Activated effector memory CD4-positive, alpha-beta T cell treated with Interleukin-2 at 50 U/mL for 16 hours (primary cell): ENCODE data around the gene C16orf54.
"Not testable (repeated sequence)": the region's sequence is repeated elsewhere in the genome, so short reads cannot be mapped to it uniquely, and the experiment has no call there.

ENCODE experiments used
- DNase-seq: peaks from one replicate; pipeline ENCODE4 v3.0.0-alpha.2; 2020

Gene C16orf54

DNA sequence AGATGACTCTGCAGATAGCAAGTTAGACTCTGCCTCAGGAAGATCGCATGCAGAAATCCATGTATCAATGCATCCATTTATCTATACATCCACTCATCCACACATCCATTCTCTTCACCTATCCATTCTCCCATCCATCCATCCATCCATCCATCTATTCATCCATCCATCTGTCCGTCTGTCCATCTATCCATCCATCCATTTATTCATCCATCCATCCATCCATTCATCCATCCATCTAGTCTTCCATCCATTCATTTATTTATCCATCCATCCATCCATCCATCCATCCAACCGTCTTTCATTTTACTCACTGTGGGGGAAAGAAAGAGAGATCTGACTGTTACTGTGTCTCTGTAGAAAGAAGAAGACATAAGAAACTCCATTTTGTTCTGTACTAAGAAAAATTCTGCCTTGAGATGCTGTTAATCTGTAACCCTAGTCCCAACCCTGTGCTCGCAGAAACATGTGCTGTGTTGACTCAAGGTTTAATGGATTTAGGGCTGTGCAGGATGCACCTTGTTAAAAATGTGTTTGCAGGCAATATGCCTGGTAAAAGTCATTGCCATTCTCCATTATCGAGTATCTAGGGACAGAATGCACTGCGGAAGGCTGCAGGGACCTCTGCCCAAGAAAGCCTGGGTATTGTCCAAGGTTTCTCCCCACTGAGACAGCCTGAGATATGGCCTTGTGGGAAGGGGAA, 5.7 kb downstream of the C16orf54 start:
- not testable (repeated sequence) for DNase-seq

DNA sequence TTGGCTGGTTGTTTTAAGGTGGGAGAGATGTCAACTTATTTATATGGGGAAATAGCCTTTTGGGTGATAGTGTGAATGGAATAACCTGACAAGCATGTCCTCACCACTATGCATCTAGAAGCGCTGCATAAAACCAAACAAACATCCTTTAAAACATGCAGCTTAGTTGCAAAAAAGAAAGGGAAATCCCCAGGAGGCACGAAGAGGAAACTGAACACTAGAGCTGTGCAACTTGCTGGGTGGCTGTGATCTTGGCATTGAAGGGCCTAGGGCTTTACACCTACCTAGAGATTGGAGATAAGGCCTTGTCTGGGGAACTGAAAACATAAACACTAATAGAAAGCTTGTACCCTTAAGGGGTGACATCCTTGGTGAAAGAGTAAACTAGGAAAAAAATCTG, 7.3 kb downstream of the C16orf54 start:
- DNase-seq, result peak; percentile 32

DNA sequence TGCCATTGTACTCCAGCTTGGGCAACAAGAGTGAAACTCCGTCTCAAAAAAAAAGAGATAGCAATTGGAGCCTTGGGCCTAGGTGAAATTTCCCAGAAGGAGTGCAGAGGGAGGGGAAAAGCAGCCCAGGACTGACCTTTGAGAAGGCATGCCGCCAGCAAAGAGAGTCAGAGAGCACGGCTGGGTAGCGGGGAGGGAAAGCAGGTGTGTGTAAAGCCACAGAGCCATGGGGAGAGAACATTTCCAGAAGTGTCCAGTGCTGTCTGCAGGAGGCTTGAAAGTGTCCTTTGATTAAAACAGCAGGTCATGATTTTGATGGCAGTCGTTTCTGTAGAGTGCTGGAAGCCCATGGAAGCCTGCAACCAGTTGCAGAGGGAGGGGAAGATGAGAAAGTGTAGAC, 8.1 kb downstream of the C16orf54 start:
- no peak for DNase-seq

DNA sequence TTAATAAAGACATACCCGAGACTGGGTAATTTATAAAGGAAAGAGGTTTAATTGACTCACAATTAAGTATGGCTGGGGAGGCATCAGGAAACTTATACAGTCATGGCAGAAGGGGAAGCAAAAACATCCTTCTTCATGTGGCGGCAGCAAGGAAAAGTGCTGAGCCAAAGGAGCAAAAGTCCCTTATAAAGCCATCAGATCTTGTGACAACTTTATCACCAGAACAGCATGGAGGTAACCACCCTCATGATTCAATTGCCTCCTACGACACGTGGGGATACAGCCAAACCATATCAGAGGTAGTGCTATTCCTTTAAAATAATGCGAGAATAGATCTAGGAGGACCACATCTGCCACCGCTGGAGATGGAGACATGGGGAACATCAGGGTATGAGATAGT, 9.0 kb downstream of the C16orf54 start:
- no peak for DNase-seq

DNA sequence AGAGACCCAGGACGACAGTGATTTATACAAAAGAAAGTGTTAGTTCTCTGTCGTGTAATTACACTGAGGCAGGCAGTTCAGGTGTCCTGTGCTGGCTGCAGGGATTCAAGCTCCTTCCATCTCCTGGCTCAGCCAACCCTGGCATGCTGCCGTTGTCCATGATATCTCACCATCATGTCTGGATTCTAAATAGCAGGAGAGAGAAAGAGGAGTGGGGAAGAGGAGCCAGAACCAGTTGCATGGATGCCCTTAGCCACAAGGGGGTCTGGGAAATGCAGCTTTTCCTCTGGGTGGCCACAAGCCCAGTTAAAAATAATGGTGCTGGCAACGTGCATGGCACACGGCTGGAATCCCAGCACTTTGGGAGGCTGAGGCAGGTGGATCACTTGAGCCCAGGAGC, 9.7 kb downstream of the C16orf54 start:
- DNase-seq, result no peak

DNA sequence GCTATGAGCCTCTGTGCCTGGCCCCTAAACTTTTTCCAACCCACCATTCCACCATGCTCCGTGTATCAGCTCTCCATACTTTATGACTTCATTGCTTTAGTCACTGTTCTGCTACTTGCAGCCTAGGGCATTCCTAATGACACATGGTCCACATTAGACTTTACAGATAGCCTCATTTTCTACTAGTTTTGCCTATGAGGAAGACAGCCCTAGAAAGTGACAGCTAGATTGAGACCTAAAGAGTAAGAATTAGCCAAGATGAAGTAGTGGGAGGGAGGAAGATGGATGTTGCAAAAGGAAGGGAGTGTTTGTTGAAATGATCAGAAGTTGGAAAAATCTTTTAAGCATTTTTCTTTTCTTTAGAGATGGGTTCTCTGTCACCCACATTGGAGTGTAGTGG, 11.0 kb downstream of the C16orf54 start:
- no peak for DNase-seq

DNA sequence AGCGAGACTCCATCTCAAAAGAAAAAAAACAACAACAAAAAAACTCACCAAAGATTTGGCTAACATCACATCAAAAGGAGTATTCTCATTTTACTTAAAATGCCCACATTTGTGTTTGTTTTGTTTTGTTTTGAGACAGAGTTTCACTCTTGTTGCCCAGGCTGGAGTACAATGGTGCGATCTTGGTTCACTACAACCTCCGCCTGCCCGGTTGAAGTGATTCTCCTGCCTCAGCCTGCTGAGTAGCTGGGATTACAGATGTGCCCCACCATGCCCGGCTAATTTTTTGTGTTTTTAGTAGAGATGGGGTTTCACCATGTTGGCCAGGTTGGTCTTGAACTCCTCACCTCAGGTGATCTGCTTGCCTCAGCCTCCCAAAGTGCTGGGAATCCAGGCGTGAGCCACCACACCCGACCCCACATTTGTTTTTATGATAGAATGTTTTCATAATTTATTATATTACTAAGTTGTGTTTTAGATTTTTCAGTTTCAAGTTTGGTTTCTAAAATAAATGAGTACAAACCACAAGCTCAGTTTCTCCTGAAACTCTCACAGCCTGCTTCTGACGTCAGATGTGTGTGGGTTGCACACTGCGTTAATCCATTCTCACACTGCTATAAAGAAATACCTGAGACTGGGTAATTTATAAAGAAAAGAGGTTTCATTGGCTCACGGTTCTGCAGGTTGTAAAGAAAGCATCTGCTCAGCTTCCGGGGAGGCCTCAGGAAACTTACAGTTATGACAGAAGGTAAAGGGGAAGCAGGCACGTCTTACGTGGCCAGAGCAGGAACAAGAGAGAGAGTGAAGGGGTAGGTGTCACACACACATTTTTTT, 13.8 kb downstream of the C16orf54 start:
- DNase-seq, result not testable (repeated sequence)

DNA sequence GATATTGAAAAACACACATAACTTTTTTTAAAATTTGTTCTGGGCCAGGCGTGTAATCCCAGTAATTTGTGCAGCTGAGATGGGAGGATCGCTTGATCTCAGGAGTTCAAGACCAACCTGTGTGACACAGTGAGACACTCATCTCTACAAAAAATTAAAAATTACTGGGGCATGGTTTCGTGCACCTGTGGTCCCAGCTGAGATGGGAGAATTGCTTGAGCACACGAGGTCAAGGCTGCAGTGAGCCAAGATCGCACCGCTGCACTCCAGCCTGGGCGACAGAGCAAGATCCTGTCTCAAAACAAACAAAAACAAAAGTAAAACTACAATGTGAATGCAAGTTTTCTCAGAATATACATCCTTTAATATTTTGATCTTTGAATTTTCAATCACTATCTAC, 15.1 kb downstream of the C16orf54 start:
- DNase-seq, result no peak

DNA sequence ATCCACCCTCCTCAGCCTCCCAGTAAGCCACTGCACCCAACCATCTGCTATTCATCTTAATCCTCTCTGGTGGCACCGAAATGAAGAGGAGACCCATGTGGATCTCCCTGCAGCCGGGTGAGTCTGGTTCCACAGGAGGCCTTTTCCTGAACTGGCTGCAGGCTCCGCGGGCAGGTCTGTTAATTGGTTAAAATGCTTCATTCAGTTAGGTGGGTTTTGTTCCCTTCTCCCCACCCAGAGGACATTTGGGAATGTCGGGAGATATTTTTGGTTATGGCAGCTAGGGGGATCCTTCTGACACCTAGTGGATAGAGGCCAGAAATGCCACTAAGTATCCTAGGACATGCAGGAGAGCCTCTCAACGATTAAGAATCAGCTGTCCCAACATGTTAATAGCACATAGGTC, 16.7 kb downstream of the C16orf54 start:
- no peak for DNase-seq

DNA sequence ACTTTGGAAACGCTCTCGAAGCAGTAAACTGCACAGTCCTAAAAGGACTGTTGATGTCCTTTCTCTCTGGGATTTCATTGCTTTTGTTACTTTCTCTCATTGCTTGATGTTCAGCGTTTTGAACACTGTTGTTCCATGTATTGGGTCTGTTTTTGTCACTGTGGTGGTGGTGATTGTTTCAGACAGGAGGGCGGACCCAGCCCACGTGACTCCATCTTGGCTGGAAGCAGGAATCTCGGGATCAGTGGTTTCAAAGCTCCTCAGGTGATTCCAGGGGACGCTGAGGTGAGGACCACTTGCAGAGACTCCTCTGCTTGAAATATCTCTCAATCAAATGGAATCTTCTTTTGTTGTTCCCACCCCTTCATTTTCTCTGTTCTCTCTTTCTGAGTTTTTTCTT, 18.3 kb downstream of the C16orf54 start:
- DNase-seq, result no peak

DNA sequence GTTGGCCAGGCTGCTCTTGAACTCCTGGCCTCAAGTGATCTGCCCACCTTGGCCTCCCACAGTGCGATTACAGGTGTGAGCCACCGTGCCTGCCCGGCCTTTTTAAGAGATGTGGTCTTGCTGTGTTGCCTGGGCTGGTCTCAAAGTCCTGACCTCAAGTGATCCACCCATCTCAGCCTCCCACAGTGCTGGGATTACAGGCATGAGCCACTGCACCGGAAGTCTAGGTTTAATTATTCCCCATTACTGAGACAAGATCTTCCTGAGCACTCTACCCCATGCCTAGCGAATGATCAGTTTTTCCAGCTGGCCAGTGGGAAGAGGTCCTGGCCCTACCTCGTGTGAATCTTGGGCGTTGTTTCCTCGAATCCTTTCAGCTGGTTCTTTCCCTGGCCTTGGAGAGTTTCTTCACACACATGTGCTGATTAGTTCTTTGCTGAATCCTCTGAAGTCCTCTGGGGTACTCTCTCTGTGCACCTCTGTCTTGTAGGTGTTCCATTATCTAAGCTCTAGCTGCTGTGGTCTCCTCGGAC, 18.9 kb downstream of the C16orf54 start:
- DNase-seq, result no peak

DNA sequence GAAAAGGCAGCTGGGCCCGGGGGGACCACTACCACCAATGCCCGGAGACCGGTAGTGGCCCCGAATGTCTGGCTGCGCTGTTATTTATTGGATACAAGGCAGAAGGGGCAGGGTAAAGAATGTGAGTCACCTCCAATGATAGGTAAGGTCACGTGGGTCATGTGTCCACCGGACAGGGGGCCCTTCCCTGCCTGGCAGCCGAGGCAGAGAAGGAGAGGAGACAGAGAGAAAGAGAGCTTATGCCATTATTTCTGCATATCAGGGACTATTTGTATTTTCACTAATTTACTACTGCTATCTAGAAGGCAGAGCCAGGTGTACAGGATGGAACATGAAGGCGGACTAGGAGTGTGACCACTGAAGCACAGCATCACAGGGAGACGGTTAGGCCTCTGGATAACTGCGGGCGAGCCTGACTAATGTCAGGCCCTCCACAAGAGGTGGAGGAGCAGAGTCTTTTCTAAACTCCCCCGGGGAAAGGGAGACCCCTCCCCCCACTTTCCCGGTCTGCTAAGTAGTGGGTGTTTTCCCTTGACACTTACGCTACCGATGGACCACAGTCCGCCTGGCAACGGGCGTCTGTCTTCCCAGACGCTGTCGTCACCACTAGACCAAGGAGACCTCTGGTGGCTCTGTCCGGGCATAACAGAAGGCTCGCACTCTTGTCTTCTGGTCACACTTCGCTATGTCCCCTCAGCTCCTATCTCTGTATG, 24.5 kb downstream of the C16orf54 start:
- not testable (repeated sequence) for DNase-seq

DNA sequence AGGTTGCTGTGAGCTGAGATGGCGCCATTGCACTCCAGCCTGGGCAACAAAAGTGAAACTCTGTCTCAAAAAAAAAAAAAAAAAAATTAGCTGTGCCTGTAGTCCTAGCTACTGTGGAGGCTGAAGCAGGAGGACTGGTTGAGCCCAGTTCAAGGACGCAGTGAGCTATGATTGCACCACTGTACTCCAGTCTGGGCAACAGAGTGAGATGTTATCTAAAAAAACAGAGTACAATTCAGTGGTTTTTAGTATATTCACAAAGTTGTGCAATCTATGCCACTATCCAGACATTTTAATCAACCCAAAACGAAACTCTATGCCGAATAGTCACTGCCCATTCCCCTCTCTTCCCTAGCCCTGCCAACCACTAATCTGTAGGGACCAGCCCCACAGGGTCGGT, 25.1 kb downstream of the C16orf54 start:
- DNase-seq, result no peak

DNA sequence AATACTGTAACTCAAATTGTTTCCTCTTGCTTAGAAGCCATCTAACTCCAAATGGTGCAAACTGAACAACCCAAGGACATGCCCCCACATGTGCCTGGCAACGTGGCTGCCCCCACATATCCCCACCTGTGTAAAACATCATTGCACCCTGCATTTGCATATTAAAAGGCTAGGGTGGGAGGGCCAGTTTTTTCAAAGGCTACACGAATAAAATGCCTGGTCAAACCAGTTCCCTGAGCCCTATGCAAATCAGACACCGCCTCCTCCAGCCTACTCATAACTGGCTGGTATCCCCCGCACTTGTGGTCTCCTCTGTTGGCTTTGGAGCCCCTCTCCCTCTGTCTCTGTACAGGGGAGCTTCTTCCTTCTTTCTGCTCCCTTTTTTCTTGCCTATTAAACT, 26.7 kb downstream of the C16orf54 start:
- DNase-seq, result no peak

DNA sequence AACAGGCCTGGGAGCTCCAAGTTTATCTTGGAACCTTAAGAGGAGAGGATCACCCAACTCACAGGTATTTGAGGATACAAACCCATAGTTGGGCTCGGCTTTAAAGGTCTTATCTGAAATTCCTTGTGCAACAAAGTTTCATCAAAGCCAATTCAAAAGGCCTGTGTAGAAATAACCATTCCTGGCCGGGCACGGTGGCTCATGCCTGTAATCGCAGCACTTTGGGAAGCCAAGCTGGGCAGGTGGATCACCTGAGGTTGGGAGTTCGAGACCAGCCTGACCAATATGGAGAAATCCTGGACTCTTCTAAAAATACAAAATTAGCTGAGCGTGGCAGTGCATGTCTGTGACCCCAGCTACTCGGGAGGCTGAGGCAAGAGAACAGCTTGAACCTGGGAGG, 28.7 kb downstream of the C16orf54 start:
- no peak for DNase-seq

DNA sequence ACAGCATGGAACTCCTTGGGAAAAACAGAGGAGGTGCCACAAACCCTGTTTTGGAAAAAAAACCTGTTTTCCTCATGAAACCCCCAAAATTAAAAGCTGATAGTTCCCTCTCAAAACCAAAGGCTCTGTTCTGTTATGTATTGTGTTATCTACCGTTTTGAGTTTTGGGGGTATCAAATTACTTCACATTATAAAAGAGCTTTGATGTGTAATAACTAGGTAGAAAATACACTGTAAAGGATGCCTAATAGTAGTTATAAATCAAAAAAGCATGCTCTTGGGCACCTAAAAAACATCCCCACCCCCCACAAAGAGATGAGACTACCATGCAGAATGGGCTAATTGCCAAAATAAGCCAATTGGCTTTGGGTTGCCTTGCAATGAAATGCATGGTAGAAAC, 30.8 kb downstream of the C16orf54 start:
- DNase-seq, result no peak

DNA sequence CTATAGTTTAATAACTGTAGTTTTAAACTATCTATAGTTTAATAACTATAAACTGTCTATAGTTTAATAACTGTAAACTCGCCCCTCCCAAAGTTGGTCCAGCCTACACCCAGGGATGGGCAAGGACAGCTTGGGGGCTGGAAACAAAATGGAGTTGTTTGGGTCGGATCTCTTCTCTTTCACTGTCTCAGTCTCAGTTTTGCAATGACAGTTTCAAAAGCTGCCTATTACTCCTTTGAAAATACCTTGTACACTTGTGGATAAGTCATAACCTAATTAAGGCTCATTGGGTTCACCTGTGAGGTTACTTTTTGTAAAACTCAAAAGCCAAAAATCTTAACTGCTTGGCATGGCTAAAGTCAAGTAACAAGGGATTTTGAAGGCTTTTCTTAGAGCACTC, 31.4 kb downstream of the C16orf54 start:
- DNase-seq, result no peak

DNA sequence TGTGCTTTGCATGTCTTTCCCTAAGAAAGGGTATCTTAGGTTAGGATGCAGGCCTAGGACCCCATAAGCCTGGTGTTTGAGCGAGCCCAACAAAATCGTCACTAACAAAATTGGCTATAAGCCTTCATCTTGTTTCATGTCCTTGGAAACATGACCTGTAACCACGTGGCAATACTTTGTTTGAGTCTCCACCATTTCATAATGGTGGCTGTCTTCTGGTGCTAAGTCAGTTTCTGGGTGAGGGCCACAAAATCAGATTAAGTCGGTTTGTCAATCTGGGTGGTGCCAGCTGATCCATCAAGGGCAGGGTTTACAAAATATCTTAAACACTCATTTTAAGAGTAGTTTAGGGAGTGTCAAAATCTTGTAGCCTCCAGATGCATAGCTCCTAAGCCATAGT, 33.0 kb downstream of the C16orf54 start:
- no peak for DNase-seq

DNA sequence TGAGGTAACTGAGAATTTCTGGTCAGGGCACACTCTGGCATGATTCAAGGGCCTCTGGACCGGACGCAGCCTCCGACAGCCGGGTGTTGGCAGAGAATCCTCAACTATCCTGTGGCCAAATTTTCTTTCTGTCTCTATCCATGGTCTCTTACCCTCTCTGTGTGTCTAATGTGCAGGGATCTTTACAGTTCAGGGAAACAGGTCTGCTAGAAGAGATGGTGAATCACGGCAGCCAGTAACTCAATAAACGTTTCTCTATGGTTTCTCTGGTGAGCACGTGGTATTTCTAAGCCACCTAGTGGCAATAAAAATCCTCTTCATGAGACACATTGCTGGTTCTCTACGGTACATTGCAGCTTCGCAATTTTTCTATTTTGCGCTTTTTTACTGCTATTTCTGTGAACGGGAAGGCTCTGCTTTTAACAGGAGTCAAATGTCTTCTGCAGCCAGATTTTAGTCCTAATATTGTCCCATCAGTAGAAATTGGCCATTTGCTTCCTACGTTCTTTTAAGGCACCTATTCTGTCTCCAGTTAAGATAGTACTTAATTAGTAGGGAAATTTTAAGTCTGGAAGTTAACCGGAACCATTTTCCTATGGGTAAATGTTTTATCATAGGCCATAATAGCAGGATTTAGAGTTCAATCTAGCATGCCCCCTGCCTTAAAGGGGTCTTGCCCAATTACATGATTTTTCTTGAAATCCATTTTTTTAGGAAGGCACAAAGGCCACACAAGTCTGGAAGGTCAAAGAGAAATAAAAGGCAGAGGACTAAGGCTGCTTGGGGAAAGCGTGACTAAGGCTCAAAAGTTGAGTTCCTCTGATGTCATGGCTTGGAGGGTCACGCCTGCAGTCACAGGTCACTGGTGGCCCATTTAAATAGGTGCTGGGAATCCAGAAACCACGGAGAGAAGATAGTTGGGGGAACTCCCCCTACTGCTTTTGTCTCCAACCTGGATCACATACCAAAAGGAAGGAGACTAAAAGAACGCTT, 35.3 kb downstream of the C16orf54 start:
- no peak for DNase-seq

DNA sequence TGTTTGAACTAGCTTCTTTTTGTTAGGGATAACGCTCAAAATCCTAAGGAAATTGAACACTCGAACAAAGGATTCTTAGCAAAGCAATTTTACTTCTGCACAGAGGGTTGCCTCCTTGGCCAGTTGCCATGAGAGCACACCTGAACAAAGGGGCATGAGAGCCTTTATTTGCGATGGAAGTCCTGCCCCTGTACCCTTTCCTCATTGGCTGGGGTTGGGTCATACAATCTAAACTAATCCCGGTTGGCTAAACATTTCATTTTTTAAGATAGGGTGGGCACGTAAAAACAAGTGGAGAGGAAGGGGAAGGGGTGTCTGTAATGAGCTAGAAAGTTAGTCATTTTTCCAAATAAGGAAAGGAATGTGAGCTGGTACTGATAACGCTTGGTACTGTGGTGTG, 36.1 kb downstream of the C16orf54 start:
- DNase-seq, result not testable (repeated sequence)

DNA sequence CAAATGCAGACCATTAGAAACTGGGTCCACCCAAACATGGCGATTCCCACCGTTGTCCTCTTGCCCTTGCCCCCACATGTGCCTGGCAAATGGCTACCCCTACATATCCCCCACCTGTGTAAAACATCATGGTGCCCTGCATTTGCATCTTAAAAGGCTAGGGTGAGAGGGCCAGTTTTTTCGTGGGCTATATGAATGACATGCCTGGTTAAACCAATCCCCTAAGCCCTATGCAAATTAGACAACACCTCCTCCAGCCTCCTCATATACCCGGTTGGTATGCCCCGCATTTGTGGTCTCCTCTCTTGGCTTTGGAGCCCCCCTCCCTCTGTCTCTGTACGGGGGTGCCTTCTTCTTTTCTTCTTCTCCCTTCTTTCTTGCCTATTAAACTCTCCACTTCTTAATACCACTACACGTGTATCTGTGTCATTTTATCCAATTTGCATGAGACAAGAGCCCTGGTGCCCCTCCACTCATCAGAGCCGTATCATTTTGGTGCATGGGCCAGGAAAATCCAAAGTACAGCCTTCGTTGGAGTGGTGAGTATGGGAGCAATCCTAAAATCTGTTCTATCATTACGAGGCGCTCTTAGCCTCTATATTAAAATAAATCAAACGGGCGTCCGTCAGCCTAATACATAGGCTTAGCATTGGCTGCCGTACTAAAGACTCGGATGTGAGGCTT, 36.7 kb downstream of the C16orf54 start:
- no peak for DNase-seq

DNA sequence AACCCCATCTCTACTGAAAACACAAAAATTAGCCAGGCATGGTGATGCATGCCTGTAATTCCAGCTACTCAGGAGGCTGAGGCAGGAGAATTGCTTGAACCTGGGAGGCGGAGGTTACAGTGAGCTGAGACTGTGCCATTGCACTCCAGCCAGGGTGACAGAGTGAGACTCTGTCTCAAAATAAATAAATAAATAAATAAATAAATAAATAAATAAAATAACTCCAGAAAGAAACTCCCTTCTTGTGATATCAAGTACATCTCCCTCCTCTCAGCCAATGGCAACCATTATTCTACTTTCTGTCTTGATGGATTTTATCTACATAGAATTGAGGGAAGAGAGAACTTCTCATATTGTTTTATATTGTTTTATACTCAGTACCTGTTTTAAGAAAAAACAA, 38.6 kb downstream of the C16orf54 start:
- not testable (repeated sequence) for DNase-seq
